Hematopoietic multipotent progenitor cell treated with erythropoietin and hydrocortisone succinate and interleukin-3 and kit ligand, for 15 days (in vitro differentiated cells): ENCODE data around the gene TUSC2.

ENCODE experiments used
- DNase-seq: peaks from one replicate; pipeline ENCODE4 v3.0.0-alpha.2; 2015; ENCODE audit warnings: low spot score

TUSC2 gene

GRCh38 chr3:50327943-50328691, at the start of gene TUSC2:
TUSC2 (minus strand) TSS chr3:50328223; CDS start chr3:50328099, 124 bp downstream.
- peak; percentile 99 for DNase-seq

- DNase-seq: no peak
Measured at GRCh38 chr3:50375258-50375931, 47.4 kb upstream of the TUSC2 start.

- DNase-seq: no peak
Measured at GRCh38 chr3:50374363-50375257, 46.6 kb upstream of the TUSC2 start.

GRCh38 chr3:50373146-50374051, 45.4 kb upstream of the TUSC2 start:
- DNase-seq: no peak

- peak; percentile 73 for DNase-seq
Measured at GRCh38 chr3:50372349-50372748, 44.3 kb upstream of the TUSC2 start.

- no peak for DNase-seq
Measured at GRCh38 chr3:50371133-50371685, 43.2 kb upstream of the TUSC2 start.

GRCh38 chr3:50370594-50370993, 42.6 kb upstream of the TUSC2 start:
- no peak for DNase-seq

- DNase-seq: no peak
Measured at GRCh38 chr3:50369012-50369670, 41.1 kb upstream of the TUSC2 start.

GRCh38 chr3:50365842-50366220, 37.8 kb upstream of the TUSC2 start:
- DNase-seq: no peak

- DNase-seq: peak; percentile 93
Measured at GRCh38 chr3:50365080-50365841, 37.2 kb upstream of the TUSC2 start.

- DNase-seq: no peak
Measured at GRCh38 chr3:50364573-50365079, 36.6 kb upstream of the TUSC2 start.

GRCh38 chr3:50359760-50360110, 31.7 kb upstream of the TUSC2 start:
- DNase-seq: no peak

- DNase-seq: peak; percentile 98
Measured at GRCh38 chr3:50358911-50359759, 31.1 kb upstream of the TUSC2 start, which contains the start of gene TMEM115. TMEM115 (minus strand) TSS chr3:50359521; CDS start chr3:50359063, 458 bp downstream.

- DNase-seq: no peak
Measured at GRCh38 chr3:50358355-50358910, 30.4 kb upstream of the TUSC2 start.

- DNase-seq: no peak
Measured at GRCh38 chr3:50357481-50357880, 29.5 kb upstream of the TUSC2 start.

GRCh38 chr3:50356553-50356952, 28.5 kb upstream of the TUSC2 start:
- DNase-seq: peak; percentile 68

- no peak for DNase-seq
Measured at GRCh38 chr3:50355829-50356552, 28.0 kb upstream of the TUSC2 start.

- no peak for DNase-seq
Measured at GRCh38 chr3:50354850-50355249, 26.8 kb upstream of the TUSC2 start.
